Measurements from ENCODE around the gene CYP2W1. TPM values are rescaled to one million over a fixed set of nuclear protein-coding genes. Genes with fewer than 3 reads are reported as not detected.

Gene CYP2W1
- total RNA-seq, 1 donor from 2014 or later: not detected

DNA sequence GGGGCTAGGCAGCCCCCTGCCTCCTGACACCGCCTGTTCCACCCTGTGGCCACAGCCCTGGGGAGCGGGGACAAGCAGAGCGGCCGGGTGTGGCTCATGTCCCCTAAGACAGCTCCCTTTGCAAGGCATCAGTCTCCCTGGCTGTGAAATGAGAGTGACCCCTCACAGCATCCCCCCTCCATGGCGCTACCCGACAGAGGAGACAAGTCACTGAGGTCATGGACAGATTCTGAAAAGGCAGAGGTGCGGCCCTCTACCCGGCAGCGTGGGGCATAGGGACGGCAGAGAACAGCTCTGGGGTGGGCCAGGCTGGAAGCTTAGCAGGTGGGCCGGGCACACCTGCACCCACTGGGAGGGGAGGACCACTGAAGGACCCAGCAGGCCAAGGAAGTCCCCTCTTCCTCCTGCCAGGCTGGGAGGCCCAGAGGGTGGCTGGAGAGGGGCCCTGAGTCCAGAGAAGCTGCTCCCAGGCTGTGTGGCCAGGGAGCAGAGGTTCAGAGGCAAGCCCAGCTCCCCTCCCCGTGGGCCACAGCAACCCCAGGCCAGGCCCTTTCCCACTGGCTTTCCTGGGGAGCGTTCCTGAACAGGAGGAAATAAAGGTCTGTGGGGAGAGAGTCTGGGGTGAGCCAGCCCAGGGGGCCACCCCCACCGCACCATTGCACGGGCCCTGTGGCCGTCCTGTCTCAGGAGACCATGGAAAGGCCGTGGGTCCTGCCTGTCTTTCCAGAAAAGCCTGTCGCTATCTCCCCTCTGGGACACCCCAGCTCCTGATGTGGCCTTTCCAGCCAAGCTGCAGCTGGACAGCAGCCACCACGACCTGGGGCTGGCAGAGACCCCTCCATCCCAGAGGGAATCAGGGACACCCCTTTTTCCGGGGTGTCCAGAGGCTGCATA, 30.2 kb upstream of the CYP2W1 start:
- no peak for DNase-seq (ENCODE audit: extremely low spot score, unreplicated experiment)
- TF ChIP-seq CTCF (IDR thresholded peaks at IDR 0.05): no peak

DNA sequence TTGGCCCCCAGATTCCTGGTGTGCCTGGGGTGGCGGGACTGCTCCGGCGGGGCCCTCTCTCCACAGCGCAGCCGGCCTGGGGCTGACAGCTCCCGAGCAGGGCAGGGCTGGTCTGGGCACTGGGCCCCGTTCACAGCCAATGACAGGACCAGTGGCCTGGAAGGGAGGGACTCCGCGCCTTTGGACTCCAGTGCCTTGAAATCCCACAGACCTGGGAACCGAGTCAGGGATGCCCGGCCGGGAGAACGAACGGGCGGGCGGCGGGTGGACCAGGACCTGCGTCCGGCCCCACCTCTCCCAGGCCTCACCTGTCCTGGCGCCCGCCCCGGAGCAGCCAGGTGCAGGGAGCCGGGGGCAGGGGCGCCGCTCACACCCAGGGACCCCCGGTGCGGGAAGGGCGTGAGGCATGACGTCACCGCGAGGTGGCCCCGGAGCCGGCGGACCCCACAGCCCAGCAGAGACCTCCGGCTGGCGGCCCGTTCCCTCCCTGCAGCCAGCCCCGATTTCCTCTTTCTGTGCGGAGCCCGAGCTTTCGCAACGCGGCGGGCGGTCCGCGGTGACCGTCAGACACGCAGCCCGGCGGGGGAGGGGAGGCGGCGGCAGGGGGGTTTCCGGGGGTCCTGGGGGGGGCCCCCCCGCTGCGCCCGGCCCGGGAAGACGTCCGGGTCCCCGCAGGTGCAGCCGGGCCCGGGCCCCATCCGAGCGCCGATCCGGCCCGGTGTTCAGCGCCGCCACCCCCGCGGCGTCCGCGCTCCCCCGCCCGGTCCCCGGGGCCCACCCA, 29.2 kb upstream of the CYP2W1 start:
- no peak for TF ChIP-seq CTCF (IDR thresholded peaks at IDR 0.05)
- Mint-ChIP-seq H3K4me3 (ENCODE audit: unreplicated experiment) (peak overlapping the region; percentile 48), H3K36me3 (ENCODE audit: unreplicated experiment) (no peaks in the 10 kb centered on the region), H3K27me3 (ENCODE audit: unreplicated experiment) (peaks cover 3% of the 10 kb centered on the region), H3K9me3 (ENCODE audit: unreplicated experiment) (no peaks in the 10 kb centered on the region), H3K27ac (ENCODE audit: unreplicated experiment) (no peak overlapping the region), H3K4me1 (ENCODE audit: unreplicated experiment) (peaks cover 3% of the 10 kb centered on the region)
- DNase-seq (ENCODE audit: extremely low spot score, unreplicated experiment): no peak

More for the DNA sequence above, 30.2 kb upstream of the CYP2W1 start:
- Mint-ChIP-seq H3K36me3 (ENCODE audit: unreplicated experiment) (no peaks in the 10 kb centered on the region), H3K9me3 (ENCODE audit: unreplicated experiment) (no peaks in the 10 kb centered on the region), H3K27ac (ENCODE audit: unreplicated experiment) (no peak overlapping the region), H3K27me3 (ENCODE audit: unreplicated experiment) (peaks cover 3% of the 10 kb centered on the region), H3K4me3 (ENCODE audit: unreplicated experiment) (no peak overlapping the region), H3K4me1 (ENCODE audit: unreplicated experiment) (peaks cover 3% of the 10 kb centered on the region)

DNA sequence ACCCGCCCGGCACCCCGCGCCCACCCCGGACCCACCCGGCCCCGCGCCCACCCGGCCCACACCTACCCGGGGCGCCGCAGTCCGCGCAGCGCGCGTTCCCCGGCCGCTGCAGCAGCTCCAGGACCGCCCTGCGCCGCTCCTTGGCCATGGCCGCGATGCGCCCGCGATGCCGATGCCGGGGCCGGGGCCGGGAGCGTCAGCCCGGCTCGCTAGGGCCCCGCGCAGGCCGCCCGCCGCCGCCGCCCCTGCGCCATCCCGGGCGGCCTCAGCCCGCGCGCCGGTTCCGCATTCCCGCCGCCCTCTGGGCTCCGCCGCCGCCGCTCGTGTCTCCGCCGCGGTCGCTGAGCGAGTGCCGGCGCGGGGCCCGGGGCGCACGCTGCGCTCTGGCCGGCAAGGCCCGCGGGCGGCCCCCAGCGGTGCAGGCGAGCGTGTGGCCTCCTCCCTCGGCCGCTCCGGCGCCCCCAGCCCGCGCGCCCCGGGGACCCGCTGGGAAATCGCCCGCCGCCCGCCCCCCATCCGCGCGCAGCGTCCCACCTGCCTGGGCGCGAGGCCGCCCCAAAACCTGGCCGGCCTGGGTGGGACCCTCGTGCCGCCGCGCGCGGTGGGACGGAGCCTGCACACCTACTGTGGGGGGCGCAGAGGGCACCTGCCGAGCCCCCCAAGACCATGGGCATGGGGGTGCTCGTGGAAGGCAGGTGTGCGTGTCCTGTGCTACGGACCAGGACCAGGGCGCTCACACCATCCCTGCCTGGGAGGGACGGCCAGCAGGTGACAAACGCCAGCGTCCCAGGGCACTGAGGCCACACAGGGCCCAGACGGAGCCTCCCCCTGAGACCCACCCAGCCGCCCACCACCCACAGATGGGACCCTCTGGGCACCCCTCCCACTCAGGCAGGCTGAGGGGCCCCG, 28.4 kb upstream of the CYP2W1 start, which contains the start of gene ADAP1:
ADAP1 (minus strand) TSS at position 351 of the 909 bp plus-strand sequence; CDS start at position 148, 203 bp downstream.
- peak; percentile 19 for TF ChIP-seq CTCF (IDR thresholded peaks at IDR 0.05)
- Mint-ChIP-seq H3K27ac (ENCODE audit: unreplicated experiment) (peak within 1 kb of the TSS; percentile 69), H3K4me3 (ENCODE audit: unreplicated experiment) (peak within 1 kb of the TSS; percentile 65), H3K36me3 (ENCODE audit: unreplicated experiment) (no peaks in the 10 kb centered on the region), H3K27me3 (ENCODE audit: unreplicated experiment) (peaks cover 3% of the 10 kb centered on the region), H3K4me1 (ENCODE audit: unreplicated experiment) (peaks cover 6% of the 10 kb centered on the region), H3K9me3 (ENCODE audit: unreplicated experiment) (no peaks in the 10 kb centered on the region)
- no peak for DNase-seq (ENCODE audit: extremely low spot score, unreplicated experiment)

DNA sequence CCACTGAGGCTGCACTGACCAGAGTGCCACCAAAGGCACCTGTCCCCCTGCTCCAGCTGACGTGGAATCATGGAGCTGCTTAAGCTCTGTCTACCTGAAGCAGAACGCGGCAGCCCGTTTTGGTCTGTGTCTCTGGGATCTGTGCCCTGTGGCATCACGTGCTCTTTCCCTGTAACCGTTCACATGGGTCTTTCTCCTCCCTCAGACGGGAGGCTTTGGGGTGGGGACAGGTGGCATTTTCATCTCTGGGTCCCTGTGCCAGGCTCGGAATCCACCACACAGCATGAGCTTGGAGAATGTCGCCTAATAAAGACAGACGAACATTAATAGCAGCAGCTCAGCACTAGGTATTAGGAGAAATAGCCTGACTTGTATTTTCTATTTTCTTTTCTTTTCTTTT, 26.9 kb upstream of the CYP2W1 start:
- Mint-ChIP-seq H3K27ac (ENCODE audit: unreplicated experiment) (no peak overlapping the region), H3K9me3 (ENCODE audit: unreplicated experiment) (no peaks in the 10 kb centered on the region), H3K4me3 (ENCODE audit: unreplicated experiment) (peak overlapping the region; percentile 22), H3K27me3 (ENCODE audit: unreplicated experiment) (peaks cover 3% of the 10 kb centered on the region), H3K36me3 (ENCODE audit: unreplicated experiment) (no peaks in the 10 kb centered on the region), H3K4me1 (ENCODE audit: unreplicated experiment) (peaks cover 6% of the 10 kb centered on the region)
- DNase-seq (ENCODE audit: extremely low spot score, unreplicated experiment): no peak
- TF ChIP-seq CTCF (IDR thresholded peaks at IDR 0.05): no peak

Measured in osteocyte (in vitro differentiated cells).